Right lobe of liver (tissue), 4 donors: ENCODE results near the gene GATA5.

Experiments used
- CTCF ChIP-seq, 4 donors: fragments of 200-600 bp in 3 of 4; fragments of 450-650 bp in 1 of 4; IDR thresholded peaks; one replicate each; pipeline versions ENCODE4 v1.5.1 to v1.8.0; 2016 to 2022; ENCODE audit warnings: antibody characterized with exemption in 4 of 4, mild to moderate bottlenecking in 2 of 4
- POLR2A ChIP-seq: fragments of 450-650 bp; IDR thresholded peaks from one replicate; pipeline ENCODE4 v1.6.1; 2017; ENCODE audit warnings: antibody characterized with exemption, mild to moderate bottlenecking
- donor health status: DM: no; HTN: no; CAD: no.
- donor health status: DM: no; HTN: no; CAD: no.
- donor health status: DM: no; HTN: yes; CAD: no.

GRCh38 chr20:62457098-62457497, 18.7 kb downstream of the GATA5 start:
- TF ChIP-seq POLR2A: no peak
- TF ChIP-seq CTCF (IDR thresholded peaks at IDR 0.05): no peak
